ENCODE data around the gene ZFR. TPM values are rescaled to one million over a fixed set of nuclear protein-coding genes. Genes with fewer than 3 reads are reported as not detected.

ZFR gene
- total and polyA plus RNA-seq, 2 experiments from 2014 or later = 59.1 to 93.3 TPM

GRCh38 chr5:32443145-32443540 is 1.4 kb downstream of the ZFR start:
- Histone ChIP-seq H3K79me2 (peaks cover 61% of the 10 kb centered on the region), H3K27me3 (no peaks in the 10 kb centered on the region), H3K4me3 (peak overlapping the region; percentile 98), H2AFZ (peak overlapping the region; percentile 29), H3K9me2 (replicated peaks; ENCODE audit: insufficient read depth) (no peaks in the 10 kb centered on the region), H3K4me1 (ENCODE audit: insufficient read depth) (peaks cover 24% of the 10 kb centered on the region), H3K9me3 (ENCODE audit: low read depth) (no peaks in the 10 kb centered on the region), H3K27ac (peak overlapping the region; percentile 97), H3K36me3 (replicated peaks; ENCODE audit: insufficient read depth, low read depth) (no peaks in the 10 kb centered on the region), H3K4me2 (peak overlapping the region; percentile 88), H4K20me1 (ENCODE audit: insufficient read depth, poor library complexity, severe bottlenecking) (peaks cover 44% of the 10 kb centered on the region)
- TF ChIP-seq EZH2 (IDR thresholded peaks at IDR 0.05; ENCODE audit: borderline replicate concordance) (no peak), EZH2phosphoT487 (IDR thresholded peaks at IDR 0.05; ENCODE audit: low read depth, severe bottlenecking, unreplicated experiment) (no peak)
- TF ChIP-seq, protein P1, sequence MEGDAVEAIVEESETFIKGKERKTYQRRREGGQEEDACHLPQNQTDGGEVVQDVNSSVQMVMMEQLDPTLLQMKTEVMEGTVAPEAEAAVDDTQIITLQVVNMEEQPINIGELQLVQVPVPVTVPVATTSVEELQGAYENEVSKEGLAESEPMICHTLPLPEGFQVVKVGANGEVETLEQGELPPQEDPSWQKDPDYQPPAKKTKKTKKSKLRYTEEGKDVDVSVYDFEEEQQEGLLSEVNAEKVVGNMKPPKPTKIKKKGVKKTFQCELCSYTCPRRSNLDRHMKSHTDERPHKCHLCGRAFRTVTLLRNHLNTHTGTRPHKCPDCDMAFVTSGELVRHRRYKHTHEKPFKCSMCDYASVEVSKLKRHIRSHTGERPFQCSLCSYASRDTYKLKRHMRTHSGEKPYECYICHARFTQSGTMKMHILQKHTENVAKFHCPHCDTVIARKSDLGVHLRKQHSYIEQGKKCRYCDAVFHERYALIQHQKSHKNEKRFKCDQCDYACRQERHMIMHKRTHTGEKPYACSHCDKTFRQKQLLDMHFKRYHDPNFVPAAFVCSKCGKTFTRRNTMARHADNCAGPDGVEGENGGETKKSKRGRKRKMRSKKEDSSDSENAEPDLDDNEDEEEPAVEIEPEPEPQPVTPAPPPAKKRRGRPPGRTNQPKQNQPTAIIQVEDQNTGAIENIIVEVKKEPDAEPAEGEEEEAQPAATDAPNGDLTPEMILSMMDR (IDR thresholded peaks at IDR 0.05; ENCODE audit: poor library complexity) = no peak
- DNase-seq (ENCODE audit: low spot score) = peak; percentile 18
- WGBS (ENCODE audit: low lambda C conversion rate, missing lambda C conversion rate) = 18% methylated on average over 7 of the region's 7 CpGs

DNA sequence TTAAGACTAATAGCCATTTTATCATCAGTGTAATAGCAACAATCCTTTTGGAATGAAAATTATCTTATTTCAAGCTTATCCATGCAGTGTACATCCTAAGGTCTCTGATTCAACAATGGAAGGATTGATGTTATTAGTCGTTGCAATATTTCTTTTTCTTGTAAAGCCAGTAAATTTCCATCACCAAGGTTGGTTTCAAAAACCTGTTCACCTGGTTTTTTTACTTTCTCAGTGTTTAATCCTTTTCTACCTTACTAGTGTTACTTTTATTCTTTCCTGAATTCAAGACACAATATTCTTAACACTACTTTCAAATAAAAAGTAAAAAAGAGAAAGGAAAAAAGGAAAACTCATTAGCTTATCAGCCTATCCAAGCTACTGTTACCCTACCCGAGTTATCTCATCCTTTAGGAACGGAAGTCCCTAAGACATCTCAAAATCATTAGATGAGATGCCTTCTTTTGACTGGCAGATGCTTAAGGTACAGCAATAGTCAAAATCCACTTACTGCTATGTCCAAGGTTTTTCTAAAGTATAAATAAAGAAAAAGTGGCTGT is 5.4 kb downstream of the ZFR start:
- Histone ChIP-seq H3K27ac (no peak overlapping the region), H3K36me3 (replicated peaks; ENCODE audit: insufficient read depth, low read depth) (no peaks in the 10 kb centered on the region), H3K4me3 (no peak overlapping the region), H4K20me1 (ENCODE audit: insufficient read depth, poor library complexity, severe bottlenecking) (peaks cover 80% of the 10 kb centered on the region), H3K4me2 (peak overlapping the region; percentile 43), H3K9me3 (ENCODE audit: low read depth) (no peaks in the 10 kb centered on the region), H3K4me1 (ENCODE audit: insufficient read depth) (peaks cover 17% of the 10 kb centered on the region), H3K9me2 (replicated peaks; ENCODE audit: insufficient read depth) (no peaks in the 10 kb centered on the region), H3K79me2 (peaks cover 97% of the 10 kb centered on the region), H3K27me3 (no peaks in the 10 kb centered on the region), H2AFZ (no peak overlapping the region)
- no peak for DNase-seq (ENCODE audit: low spot score)
- WGBS (ENCODE audit: low lambda C conversion rate, missing lambda C conversion rate) = 66% methylated on average over 3 of the region's 3 CpGs
- TF ChIP-seq, protein P1 (IDR thresholded peaks at IDR 0.05; ENCODE audit: poor library complexity) = no peak

- Histone ChIP-seq H3K27ac (no peak overlapping the region), H3K4me1 (ENCODE audit: insufficient read depth) (peaks cover 4% of the 10 kb centered on the region)
- no peak for DNase-seq (ENCODE audit: low spot score)
Observed at GRCh38 chr5:32436553-32437242, 7.8 kb downstream of the ZFR start.

More at GRCh38 chr5:32436553-32437242, 7.8 kb downstream of the ZFR start:
- TF ChIP-seq EZH2phosphoT487 (IDR thresholded peaks at IDR 0.05; ENCODE audit: low read depth, severe bottlenecking, unreplicated experiment) (no peak), EZH2 (IDR thresholded peaks at IDR 0.05; ENCODE audit: borderline replicate concordance) (no peak)
- TF ChIP-seq, protein P1 (IDR thresholded peaks at IDR 0.05; ENCODE audit: poor library complexity) = no peak
- Histone ChIP-seq H3K9me2 (replicated peaks; ENCODE audit: insufficient read depth) (no peaks in the 10 kb centered on the region), H3K27me3 (no peaks in the 10 kb centered on the region), H4K20me1 (ENCODE audit: insufficient read depth, poor library complexity, severe bottlenecking) (peaks cover 84% of the 10 kb centered on the region), H3K4me3 (no peak overlapping the region), H3K36me3 (replicated peaks; ENCODE audit: insufficient read depth, low read depth) (no peaks in the 10 kb centered on the region), H3K4me2 (no peak overlapping the region), H2AFZ (no peak overlapping the region), H3K79me2 (peaks cover 99% of the 10 kb centered on the region), H3K9me3 (ENCODE audit: low read depth) (no peaks in the 10 kb centered on the region)
- 94% methylated on average over 4 of the region's 4 CpGs for whole genome bisulfite sequencing (ENCODE audit: low lambda C conversion rate, missing lambda C conversion rate)
